ENCODE results near the gene RNASEH2B. TPM values are rescaled to one million over a fixed set of nuclear protein-coding genes. Genes with fewer than 3 reads are reported as not detected.

Gene RNASEH2B
- polyA plus RNA-seq, 3 donors, result 30.9 to 71.5 (median 65.9) TPM

DNA sequence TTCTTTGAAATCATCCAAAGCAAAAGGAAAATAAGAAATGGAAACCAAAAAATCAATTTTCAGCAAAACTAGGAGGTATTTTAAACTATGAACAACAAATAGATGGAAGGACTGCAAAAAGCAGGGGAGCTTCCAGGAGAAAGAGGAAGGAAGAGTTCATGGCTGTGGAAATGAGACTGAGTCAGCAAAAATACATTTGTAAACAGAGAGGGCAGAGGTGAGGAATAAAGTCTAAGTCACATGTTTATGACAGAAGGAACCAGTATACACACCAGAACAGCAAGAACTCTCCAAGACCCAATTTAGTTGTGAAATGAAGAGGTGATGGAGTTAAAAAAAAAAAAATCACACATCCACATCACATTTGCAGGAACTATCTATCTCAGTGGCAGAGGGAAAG lies 69.6 kb downstream of the RNASEH2B start:
- H3K36me3 Mint-ChIP-seq, result peaks cover 17 to 33% of the 10 kb centered on the region in 2 donors
- H3K27ac Mint-ChIP-seq, result peak overlapping the region; percentile 77 to 91 (median 86)
- peaks cover 4 to 15% (median 7%) of the 10 kb centered on the region in 7 donors for H3K9me3 Mint-ChIP-seq
- peaks cover 40% of the 10 kb centered on the region for H3K4me1 Mint-ChIP-seq
- Histone ChIP-seq H3K4me3 (replicated peaks in 1 of 3; ENCODE audit: low read depth in 2 of 3, low read length in 3 of 3) (peak overlapping the region in 1 of 3 experiments; percentile 21), H3K79me2 (ENCODE audit: insufficient read depth, low read length) (no peaks in the 10 kb centered on the region), H3K4me1 (ENCODE audit: control insufficient read depth in 1 of 2, insufficient read depth in 2 of 2, low read length in 2 of 2) (peaks cover 39 to 40% of the 10 kb centered on the region in 2 donors), H3K9ac (ENCODE audit: insufficient read depth, low read length, poor library complexity, severe bottlenecking) (no peak overlapping the region), H3K4me2 (replicated peaks; ENCODE audit: extremely low read depth, low read length, poor library complexity, severe bottlenecking) (peak overlapping the region; percentile 27), H3K27ac (ENCODE audit: low read depth in 1 of 2, low read length in 2 of 2) (peak overlapping the region in 1 of 2 donors; percentile 75), H3K27me3 (ENCODE audit: control insufficient read depth in 2 of 2, insufficient read depth in 2 of 2, low read length in 2 of 2) (no peaks in the 10 kb centered on the region), H2AFZ (ENCODE audit: insufficient read depth, low read depth, low read length, poor library complexity, severe bottlenecking) (no peak overlapping the region), H3K36me3 (replicated peaks in 1 of 2; ENCODE audit: control insufficient read depth in 1 of 2, insufficient read depth in 2 of 2, low read length in 2 of 2) (peaks cover 0 to 12% of the 10 kb centered on the region in 2 donors), H4K20me1 (ENCODE audit: insufficient read depth, low read length) (no peaks in the 10 kb centered on the region), H3K9me3 (replicated peaks in 1 of 2; ENCODE audit: control insufficient read depth in 1 of 2, insufficient read depth in 1 of 2, low read length in 2 of 2) (no peaks in the 10 kb centered on the region)
- TF ChIP-seq, protein P1, sequence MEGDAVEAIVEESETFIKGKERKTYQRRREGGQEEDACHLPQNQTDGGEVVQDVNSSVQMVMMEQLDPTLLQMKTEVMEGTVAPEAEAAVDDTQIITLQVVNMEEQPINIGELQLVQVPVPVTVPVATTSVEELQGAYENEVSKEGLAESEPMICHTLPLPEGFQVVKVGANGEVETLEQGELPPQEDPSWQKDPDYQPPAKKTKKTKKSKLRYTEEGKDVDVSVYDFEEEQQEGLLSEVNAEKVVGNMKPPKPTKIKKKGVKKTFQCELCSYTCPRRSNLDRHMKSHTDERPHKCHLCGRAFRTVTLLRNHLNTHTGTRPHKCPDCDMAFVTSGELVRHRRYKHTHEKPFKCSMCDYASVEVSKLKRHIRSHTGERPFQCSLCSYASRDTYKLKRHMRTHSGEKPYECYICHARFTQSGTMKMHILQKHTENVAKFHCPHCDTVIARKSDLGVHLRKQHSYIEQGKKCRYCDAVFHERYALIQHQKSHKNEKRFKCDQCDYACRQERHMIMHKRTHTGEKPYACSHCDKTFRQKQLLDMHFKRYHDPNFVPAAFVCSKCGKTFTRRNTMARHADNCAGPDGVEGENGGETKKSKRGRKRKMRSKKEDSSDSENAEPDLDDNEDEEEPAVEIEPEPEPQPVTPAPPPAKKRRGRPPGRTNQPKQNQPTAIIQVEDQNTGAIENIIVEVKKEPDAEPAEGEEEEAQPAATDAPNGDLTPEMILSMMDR (IDR thresholded peaks at IDR 0.05), result no peak
- intact Hi-C loops (cut with micrococcal nuclease), result no loop called here
- peak; percentile 71 to 82 (median 74) for DNase-seq
- H3K4me3 Mint-ChIP-seq, result peak overlapping the region in 1 of 2 donors; percentile 74
- H3K27me3 Mint-ChIP-seq (ENCODE audit: low read depth in 3 of 3), result peaks cover 0 to 3% (median 0%) of the 10 kb centered on the region in 3 donors

DNA sequence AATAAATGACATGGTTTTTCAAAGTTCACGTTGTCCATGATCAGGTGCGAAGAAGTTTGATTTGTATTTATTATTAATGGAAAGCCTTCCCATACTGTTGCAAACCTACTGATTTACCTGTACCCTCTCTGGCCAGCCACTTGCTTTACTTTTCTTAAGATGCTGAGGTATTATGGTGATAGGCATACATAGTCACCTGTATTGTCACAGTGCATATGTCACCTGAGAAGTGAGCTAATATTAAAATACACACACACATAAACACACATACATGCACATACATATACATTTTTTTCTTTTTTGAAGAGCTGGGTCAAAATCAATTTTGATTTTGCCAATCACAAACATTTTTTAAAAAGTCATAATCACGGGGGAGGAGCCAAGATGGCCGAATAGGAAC lies 72.1 kb downstream of the RNASEH2B start:
- no peak overlapping the region for H3K27ac ChIP-seq (ENCODE audit: low read depth in 1 of 2, low read length in 2 of 2)
- H3K4me1 ChIP-seq (ENCODE audit: control insufficient read depth in 1 of 2, insufficient read depth in 2 of 2, low read length in 2 of 2), result peaks cover 25 to 31% of the 10 kb centered on the region in 2 donors
- peaks cover 2 to 13% (median 5%) of the 10 kb centered on the region in 7 donors for H3K9me3 Mint-ChIP-seq
- H3K4me2 ChIP-seq (replicated peaks; ENCODE audit: extremely low read depth, low read length, poor library complexity, severe bottlenecking), result no peak overlapping the region
- 100% methylated on average over 2 of the region's 4 CpGs for WGBS (ENCODE audit: insufficient coverage)
- H3K36me3 ChIP-seq (replicated peaks in 1 of 2; ENCODE audit: control insufficient read depth in 1 of 2, insufficient read depth in 2 of 2, low read length in 2 of 2), result no peaks in the 10 kb centered on the region
- H3K79me2 ChIP-seq (ENCODE audit: insufficient read depth, low read length), result no peaks in the 10 kb centered on the region
- no peak overlapping the region for H3K4me3 Mint-ChIP-seq
- no peaks in the 10 kb centered on the region for H3K27me3 Mint-ChIP-seq (ENCODE audit: low read depth in 3 of 3)
- H3K9me3 ChIP-seq (replicated peaks in 1 of 2; ENCODE audit: control insufficient read depth in 1 of 2, insufficient read depth in 1 of 2, low read length in 2 of 2), result no peaks in the 10 kb centered on the region
- H3K4me3 ChIP-seq (replicated peaks in 1 of 3; ENCODE audit: low read depth in 2 of 3, low read length in 3 of 3), result no peak overlapping the region
- TF ChIP-seq, protein P1 (IDR thresholded peaks at IDR 0.05), result no peak
- no peaks in the 10 kb centered on the region for H3K27me3 ChIP-seq (ENCODE audit: control insufficient read depth in 2 of 2, insufficient read depth in 2 of 2, low read length in 2 of 2)
- no peak overlapping the region for H3K27ac Mint-ChIP-seq
- no peak for DNase-seq
- no peak overlapping the region for H3K9ac ChIP-seq (ENCODE audit: insufficient read depth, low read length, poor library complexity, severe bottlenecking)
- peaks cover 26% of the 10 kb centered on the region for H3K4me1 Mint-ChIP-seq
- intact Hi-C loops (cut with micrococcal nuclease), result no loop called here
- H3K36me3 Mint-ChIP-seq, result peaks cover 4 to 15% of the 10 kb centered on the region in 2 donors
- no peaks in the 10 kb centered on the region for H4K20me1 ChIP-seq (ENCODE audit: insufficient read depth, low read length)
- H2AFZ ChIP-seq (ENCODE audit: insufficient read depth, low read depth, low read length, poor library complexity, severe bottlenecking), result no peak overlapping the region

Data from CD14-positive monocyte (primary cell).